DMS114 treated with DMSO at 0.1 percent for 48 hours (cell line): Measurements from ENCODE around the gene RIOK3.
"Not testable (repeated sequence)": the region's sequence is repeated elsewhere in the genome, so short reads cannot be mapped to it uniquely, and the experiment has no call there.

ENCODE experiments used
- DNase-seq: peaks from one replicate; lab custom pipeline; 2025; ENCODE audit not compliant: unreplicated experiment; lab: John Stamatoyannopoulos, UW

Gene RIOK3

GRCh38 chr18:23451011-23451410 is 2.1 kb upstream of the RIOK3 start:
- DNase-seq = no peak

GRCh38 chr18:23451491-23451890 is 1.6 kb upstream of the RIOK3 start:
- no peak for DNase-seq

DNA sequence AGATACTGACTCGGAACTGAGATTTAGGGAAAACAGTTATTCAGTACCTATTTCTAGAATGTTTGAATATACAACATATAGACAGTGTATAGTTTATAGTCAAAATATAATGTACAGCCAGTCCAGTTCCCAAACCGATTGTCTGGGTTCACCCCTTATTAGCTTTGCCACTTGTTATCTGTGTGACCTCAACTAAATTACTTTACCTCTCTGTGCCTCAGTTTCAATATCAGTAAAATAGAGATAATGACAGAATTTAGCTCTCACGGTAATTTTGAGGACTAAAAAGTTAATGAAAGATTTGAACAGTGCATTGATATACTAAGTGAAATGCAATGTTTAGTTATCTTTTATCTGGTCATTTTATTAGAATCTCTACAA is 750 bp upstream of the RIOK3 start:
- no peak for DNase-seq

GRCh38 chr18:23453680-23454058 is 582 bp downstream of the RIOK3 start:
- DNase-seq = no peak

DNA sequence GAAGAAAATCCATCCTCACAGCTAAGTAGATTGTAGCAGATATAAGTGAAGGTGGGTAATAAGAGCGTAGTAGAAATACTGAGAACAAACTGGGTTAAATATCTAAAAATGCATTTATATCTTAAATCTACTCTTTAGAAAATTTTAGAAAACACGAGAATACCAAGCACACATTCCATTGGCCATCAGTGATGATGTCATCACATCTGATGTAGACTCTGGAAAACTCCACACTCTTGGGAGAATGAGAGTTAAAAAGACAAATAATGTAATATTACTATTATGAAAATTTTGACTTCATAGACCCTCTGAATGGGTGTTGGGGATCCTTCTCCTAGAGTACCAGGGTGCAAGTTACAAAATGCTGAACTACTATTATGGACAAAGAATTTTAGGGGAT is 3.7 kb downstream of the RIOK3 start:
- no peak for DNase-seq

DNA sequence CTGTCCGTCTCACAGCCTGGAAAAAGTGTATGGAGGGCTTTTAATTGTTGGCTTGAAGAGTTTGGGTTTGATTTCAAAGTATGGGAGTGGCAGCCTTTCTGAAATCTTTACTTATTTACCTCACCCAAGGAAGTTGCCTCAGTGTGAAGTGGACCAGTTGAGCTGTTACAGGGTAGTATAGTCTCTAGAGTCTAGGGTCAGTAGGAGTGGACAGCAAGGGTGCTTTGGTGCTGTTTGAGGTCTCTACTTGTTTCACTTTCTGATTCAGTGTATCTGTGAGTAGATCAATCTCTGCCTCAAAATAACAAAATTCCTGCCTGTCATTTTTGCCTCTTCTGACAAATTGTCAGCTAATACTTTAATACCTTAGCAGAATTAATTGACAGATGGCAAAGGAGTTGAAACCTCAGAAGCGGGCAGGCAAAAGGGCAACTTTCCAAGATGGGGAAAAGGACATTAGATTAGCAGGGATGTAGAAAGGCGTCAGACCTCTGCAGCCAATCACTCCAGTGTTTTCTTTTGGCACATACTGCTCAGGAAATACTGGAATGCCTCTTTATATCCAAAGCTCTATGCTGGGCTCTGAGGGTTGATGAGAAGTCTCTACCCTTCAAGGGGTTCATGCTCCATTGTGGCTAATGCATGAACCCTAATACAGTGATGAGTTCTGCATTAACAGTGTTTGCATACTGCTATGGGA is 5.9 kb downstream of the RIOK3 start:
- no peak for DNase-seq

GRCh38 chr18:23459530-23459921 is 6.4 kb downstream of the RIOK3 start:
- no peak for DNase-seq

DNA sequence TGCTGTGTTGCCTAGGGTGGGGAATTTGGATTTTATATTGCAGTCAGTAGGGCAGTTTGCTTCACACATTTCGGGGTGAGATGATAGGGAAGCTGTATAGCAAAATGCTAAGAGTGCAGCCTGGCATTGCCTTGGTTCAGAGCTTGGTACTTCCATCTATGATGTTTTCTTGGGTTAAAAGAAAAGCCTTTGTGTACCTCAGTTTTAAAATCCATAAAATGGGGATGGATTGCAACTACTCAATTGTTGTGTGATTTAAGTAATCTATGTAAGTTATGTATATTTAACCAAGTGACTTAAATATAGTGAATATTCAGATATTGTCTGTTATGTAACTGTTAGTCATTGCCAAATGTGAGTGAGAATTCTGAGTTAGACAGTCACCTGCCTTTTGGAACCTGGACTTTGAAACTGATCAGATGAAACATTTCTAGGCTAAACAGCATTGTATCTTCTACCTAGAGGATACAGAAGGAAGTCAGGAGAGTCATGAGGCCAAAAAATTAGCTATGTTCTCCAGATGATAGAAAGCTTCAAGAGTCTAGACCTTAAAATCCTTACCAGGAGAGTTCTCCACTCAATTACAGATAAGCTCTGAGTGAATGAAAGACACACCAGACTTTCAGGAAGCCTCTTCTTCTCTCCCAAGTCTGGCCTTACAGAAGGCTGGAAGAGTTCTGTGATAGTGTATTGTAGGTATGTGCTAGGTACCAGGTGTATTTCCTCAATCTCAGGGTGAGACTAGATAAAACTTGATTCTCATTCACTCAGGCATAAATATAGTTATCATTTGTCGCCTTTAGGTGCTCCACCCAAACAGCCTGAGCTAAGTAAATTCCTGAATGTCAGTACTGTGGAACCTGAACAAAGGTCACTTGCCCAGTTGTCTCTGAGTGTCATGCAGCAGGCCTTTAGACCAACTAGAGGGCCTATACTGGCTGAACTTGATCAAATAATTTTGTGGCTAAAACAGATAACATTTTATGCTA is 7.5 kb downstream of the RIOK3 start:
- no peak for DNase-seq

GRCh38 chr18:23462876-23463275 is 9.8 kb downstream of the RIOK3 start:
- no peak for DNase-seq

DNA sequence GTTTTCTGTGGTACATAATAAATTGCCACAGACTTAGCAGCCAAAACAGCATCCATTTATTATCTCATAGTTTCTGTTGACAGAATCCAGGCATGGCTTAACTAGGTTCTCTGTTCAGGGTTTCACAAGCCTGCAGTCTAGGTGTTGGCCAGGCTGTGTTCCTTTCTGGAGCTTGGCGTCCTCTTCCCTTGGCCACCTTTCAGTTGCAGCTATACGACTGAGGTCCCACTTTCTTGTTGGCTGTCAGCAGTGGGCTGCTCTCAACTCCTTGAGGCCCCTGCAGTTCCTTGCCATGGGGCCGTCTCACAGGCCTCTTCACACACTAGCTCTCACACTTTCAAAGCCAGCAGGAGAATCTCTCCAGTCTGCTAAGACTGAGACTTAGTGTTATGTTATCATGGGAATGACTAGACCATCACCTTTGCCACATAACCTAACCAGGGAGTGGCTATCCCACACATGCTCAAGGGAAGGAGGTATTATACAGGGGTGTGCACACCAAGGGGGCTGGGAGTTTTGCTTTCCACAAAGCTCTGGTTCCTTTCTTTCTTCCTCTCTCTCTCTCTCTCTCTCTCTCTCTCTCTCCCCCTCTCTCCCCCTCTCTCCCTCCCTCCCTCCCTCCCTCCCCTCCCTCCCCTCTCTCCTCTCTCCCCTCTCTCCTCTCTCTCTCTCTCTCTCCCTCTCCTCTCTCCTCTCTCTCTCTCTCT is 15.8 kb downstream of the RIOK3 start:
- DNase-seq = no peak

DNA sequence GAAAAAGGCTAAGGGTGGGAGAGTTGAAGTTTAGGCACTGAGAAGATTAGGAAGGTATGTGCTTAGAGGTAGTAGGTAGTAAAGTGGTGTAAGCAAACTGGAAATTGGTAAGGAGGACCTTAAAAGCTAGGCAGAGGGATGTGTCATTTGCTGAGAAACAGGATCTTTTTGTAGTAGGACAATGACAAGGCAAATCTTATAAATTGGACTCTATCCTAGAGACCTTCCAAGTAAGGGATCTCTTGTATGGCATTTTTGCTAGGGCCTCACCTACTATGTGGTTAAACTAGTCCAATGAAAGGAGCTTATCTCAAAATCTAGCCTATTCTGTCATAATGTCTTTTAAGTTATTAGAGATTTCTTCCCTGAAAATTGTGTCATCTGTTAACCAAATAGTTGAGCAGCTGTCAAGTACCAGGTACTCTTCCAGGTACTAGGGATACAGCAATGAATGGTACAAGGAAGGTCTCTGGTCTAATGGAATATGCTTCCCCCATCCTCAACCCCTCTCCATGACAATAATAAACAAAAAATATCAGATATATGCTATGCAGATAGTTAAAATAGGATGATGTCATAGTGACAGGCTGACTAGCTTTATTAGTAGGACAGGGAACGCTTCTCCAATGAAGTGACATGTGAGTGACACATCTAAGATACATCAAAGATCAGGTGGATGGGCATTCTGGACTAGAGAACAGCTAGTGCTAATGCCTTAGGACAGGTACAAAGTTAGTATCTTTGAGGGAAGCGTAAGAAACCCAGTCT is 17.7 kb downstream of the RIOK3 start:
- no peak for DNase-seq

DNA sequence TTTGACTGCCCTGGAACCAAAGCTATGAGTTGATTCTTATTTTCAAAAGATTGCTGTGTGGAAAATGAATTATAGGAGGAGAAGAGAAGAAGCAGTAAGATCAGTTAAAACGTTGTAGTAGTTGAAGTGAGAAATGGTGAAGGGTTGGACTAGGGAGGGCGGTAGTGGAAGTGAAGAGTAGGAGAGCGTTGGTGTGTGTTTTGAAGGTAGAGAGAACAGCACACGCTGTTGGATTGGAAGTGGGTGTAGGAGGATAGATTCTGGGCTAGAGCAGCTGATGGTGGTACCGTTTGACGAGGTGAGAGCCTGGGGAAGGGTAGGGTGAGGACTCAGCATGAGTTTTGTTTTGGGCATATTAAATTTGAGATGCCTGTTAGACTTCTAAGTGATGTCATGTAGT is 18.4 kb downstream of the RIOK3 start:
- no peak for DNase-seq

DNA sequence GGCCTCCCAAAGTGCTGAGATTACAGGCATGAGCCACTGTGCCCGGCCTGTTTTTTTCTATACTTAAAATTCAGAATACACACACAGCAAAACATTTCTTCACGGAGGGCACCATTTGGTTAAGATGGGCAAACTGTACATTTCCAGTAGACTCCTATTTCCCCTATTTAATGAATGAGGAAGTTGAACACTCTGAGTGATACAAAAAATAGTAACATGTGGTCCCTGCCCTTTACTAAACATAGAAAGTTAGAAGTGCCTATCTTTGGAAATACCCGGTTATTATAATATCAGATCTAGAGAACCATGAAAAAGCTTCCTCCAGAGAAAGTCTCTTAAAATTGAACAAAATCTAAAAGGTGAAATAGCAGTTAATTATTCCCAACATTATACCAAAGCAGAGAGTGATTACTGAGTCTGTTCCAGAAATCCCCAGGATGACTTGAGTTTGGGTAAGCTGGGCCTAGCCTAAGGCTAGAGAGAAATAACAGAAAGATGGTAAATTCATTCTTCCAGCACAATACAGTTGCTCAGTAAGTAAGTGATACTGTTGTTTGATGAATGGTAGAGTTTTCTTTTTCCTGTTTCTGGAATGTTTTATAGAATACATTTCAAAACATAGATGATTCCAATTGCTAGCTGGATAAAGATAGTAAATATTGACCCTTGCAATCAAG is 26.9 kb downstream of the RIOK3 start:
- DNase-seq = no peak

DNA sequence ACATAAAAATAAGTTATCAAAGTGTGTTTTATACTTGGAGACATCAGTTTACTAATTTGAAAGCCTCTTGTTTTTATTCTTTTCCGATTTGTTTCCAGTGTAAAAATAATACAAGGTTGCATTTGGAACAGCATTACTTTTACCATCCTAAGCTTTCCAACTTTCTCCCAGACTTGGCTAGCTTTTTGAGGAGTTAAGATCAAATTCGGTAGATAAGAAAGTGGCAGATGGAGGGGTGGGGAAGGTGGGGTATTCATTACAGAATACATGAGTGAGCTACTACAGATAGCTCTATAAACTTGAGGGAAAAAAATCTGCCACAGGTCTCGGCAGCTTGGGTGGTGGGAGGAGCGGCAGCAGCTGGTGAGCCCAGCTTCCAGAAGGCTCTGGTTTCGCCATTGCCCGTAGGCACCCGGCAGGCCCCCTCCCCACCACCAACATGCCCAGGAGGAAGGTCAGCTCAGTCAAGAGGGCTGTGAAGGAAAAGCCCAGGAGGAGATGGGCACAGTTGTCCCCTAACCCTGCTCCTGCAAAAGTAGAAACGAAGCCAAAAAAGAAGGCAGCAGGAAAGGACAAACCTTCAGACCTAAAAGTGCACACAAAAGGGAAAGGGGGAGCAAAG is 31.6 kb downstream of the RIOK3 start:
- DNase-seq = no peak

DNA sequence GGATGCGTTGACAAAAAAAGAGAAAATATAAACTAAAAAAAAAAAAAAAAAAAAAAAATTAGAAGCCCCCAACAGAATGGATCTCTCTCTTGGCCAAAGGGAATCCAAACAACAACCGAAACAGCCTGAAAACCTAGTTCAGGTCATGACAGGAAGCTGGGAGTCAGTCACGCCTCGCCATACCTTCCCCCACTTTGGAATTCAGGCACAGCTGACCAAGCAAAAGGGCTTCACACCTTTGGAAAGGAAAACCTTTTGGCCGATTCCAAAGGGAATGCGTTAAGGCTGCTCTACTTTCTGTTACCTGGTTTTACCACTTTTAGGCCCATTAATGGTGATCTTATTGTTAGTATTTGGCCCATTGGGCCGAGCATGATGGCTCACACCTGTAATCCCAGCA is 32.3 kb downstream of the RIOK3 start:
- no peak for DNase-seq

GRCh38 chr18:23487738-23488570 is 34.9 kb downstream of the RIOK3 start:
- DNase-seq = no peak

DNA sequence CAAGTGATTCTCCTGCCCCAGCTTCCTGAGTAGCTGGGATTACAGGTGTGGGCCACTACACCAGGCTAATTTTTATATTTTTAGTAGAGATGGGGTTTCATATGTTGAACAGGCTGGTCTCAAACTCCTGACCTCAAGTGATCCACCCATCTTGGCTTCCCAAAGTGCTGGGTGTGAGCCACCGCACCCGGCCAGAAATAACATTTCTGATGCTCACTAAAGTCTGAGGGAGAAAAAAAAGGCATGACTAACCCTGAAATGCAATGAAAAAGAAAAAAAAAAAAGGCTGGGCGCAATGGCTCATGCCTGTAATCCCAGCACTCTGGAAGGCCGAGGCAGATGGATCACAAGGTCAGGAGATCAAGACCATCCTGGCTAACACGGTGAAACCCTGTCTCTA is 36.5 kb downstream of the RIOK3 start:
- DNase-seq = not testable (repeated sequence)

GRCh38 chr18:23493654-23494053 is 40.6 kb downstream of the RIOK3 start:
- no peak for DNase-seq

DNA sequence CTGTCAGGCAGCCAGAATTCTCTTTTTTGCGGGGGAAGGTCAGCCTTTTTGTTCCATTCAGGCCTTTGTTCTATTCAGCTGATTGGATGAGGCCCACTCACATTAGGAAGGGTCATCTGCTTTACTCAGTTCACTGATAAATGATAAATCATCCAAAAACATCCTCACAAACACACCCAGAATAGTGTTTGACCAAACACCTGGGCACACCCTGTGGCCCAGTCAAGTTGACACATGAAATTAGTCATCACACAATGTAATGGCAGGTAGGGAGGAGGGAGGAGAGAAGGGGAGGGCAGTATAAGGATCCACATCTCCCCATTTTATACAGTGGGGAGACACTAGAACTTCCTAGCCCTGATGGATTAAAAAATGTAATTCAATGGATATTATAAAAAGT is 41.9 kb downstream of the RIOK3 start:
- no peak for DNase-seq
